DND-41 (cell line): ENCODE data around the gene PTK6.

Source experiments
- EZH2 ChIP-seq: IDR thresholded peaks from 3 replicates; pipeline ENCODE4 v1.6.1; 2012; ENCODE audit warnings: borderline replicate concordance, low read depth, mild to moderate bottlenecking, moderate library complexity, low read length, inconsistent platforms; ENCODE audit not compliant: severe bottlenecking
- TF ChIP-seq, protein P1 (sequence below): IDR thresholded peaks from 2 replicates; pipeline ENCODE4 v1.5.1; 2012; ENCODE audit warnings: borderline replicate concordance, low read length, moderate library complexity, mild to moderate bottlenecking; ENCODE audit not compliant: poor library complexity, severe bottlenecking; ENCODE audit errors: extremely low read depth

DNA sequence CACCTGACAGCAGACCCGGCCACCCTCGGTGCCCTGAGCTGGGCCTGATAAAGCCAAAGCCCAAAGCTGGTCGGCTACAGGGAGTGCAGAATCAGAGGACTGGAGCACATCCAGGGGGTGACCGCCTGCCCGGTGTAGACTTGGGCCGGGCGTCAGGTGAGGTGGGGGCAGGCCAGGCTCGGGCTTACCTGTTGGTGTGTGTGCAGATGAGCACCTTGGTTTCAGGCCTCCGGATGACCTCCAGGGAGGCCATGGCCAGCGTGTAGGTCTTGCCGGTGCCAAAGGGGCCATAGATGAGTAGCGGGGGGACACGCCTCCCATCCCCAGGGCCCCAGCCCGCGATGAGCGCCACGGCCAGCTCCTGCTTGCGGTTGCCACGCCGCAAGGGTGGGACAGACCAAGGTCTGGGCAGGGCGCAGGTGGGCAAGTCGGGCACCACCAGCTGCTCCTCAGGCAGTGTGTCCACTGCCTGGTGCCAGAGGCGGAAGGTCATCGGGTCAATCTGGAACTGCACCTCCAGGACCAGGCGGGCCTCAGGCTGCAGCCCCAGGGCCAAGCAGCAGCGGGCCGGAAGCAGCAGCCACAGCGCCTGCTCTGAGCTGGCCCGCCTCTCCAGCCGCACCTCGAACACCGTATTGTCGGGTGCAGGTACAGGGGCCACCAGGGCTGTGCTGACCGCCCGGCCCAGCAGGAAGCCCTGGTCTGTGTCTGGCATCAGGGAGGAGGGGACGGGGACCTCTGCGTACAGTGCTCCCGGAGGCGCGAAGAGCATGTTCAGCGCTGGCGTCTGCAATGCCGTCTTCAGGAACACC lies 31.2 kb upstream of the PTK6 start:
- TF ChIP-seq, protein P1, sequence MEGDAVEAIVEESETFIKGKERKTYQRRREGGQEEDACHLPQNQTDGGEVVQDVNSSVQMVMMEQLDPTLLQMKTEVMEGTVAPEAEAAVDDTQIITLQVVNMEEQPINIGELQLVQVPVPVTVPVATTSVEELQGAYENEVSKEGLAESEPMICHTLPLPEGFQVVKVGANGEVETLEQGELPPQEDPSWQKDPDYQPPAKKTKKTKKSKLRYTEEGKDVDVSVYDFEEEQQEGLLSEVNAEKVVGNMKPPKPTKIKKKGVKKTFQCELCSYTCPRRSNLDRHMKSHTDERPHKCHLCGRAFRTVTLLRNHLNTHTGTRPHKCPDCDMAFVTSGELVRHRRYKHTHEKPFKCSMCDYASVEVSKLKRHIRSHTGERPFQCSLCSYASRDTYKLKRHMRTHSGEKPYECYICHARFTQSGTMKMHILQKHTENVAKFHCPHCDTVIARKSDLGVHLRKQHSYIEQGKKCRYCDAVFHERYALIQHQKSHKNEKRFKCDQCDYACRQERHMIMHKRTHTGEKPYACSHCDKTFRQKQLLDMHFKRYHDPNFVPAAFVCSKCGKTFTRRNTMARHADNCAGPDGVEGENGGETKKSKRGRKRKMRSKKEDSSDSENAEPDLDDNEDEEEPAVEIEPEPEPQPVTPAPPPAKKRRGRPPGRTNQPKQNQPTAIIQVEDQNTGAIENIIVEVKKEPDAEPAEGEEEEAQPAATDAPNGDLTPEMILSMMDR = no peak
- no peak for TF ChIP-seq EZH2
